Stimulated activated CD4-positive, alpha-beta T cell treated with anti-CD3 and anti-CD28 coated beads, TNF-alpha, amount 100 ng/mL, for 4 hours (primary cell): ENCODE data around the gene RETREG3.
"Not testable (repeated sequence)": the region's sequence is repeated elsewhere in the genome, so short reads cannot be mapped to it uniquely, and the experiment has no call there.

Experiments
- DNase-seq, 3 experiments: peaks; one replicate each; pipeline ENCODE4 v3.0.0-alpha.2; 2020; ENCODE audit warnings: low read depth in 3 of 3

Gene RETREG3

DNA sequence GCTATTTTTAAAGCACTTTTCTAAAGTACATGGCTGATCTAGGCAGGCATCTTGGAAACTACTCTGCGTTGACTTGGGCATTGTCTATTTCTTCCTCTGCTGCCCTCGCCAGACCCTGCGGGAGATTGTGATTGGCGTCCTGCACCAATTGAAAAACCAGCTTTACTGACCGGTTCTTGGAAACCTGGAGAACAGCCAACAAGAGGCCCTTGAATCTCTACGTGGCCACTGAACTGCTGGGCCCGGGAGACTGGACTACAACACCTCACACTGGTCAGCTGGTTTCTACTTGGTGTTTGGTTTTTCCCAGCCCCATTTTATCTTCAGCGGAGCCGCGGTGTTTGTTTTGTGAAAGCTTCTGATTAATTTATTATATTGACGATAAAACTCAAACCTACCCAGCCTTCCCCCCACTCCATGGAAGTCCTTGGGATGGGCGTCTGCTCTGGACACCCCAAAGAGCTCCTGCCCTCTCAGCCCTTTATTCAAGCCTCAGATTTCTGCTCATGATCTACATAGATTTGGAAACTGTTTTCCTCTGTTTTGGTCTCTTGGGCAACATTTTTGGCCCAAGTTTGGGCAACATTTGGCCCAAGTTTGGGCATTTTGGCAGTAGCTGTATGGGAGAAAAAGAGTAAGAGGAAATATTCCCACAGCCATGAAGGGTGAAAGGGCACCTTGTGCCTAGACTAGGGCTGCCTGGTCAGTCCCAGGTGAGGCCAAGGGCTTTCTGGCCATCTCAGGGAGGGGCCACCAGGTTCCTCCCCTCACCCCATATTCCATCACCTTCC, 37.5 kb downstream of the RETREG3 start:
- DNase-seq: no peak

- no peak for DNase-seq
Observed at GRCh38 chr17:42568341-42569111, 40.6 kb downstream of the RETREG3 start.

GRCh38 chr17:42566883-42567573, 42.1 kb downstream of the RETREG3 start, which contains the start of gene MLX:
TSS of gene MLX (plus strand) at chr17:42567100. CDS start at chr17:42567125, 25 bp downstream.
- peak; percentile 81 to 91 (median 83) for DNase-seq

DNA sequence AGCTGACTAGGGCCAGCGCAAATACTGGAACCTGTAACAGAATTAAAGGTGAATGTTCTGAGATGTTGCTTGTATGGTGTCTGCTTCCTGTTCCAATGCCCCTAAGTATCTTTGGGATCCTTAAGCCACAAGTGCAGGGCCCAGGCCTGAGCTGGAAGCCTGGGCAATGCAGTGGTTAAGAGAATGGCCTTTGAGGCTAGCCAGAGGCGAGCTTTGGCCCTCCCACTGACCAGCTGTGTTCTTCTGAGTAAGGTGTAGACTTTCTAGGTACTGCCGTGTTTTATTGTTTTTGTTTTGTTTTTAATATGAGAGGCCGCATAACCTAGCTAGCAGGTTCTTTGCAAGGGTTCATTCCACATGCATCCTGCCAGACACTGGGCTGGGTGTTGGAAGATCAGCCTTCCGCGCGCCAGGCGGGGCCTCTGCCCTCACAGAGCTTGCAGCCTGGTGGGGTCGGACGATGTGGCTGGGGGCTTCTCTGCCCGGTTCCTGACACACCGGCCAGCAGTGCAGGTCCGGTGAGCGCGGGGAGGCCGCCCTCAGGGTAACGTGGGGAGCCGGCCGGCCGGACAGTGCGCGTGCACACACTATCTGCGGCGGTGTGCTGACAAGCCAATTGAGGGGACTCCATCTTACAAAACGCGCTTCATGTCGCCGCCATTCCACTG, 42.8 kb downstream of the RETREG3 start:
- no peak for DNase-seq

DNA sequence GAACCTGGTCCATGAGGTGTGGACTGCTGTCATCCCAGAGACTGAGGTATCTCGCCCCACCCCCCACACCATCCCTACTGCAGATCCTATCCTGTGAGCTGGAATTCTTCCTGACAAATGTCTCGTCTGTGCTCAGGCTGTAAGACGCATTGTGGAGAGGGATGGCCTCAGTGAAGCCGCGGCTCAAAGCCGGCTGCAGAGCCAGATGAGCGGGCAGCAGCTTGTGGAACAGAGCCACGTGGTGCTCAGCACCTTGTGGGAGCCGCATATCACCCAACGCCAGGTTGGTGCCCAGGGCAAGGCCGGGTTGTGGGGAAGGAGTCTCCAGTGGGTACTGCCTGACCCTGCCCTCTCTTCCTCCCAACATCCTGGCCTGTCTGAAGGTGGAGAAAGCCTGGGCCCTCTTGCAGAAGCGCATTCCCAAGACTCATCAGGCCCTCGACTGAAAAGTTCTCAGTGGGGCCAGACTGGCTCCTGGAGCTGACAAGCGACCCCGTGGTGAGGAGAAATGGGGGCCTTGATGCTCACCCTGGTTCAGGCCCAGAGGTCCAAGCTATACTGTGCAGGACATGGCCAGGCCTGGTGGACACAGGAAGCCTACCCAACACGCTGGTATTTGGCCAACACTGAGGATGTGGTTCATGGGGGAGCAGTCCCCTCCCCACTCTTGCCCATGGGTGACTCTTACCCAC, 43.5 kb downstream of the RETREG3 start:
- no peak for DNase-seq

- no peak for DNase-seq
Observed at GRCh38 chr17:42564815-42565522, 44.2 kb downstream of the RETREG3 start.

DNA sequence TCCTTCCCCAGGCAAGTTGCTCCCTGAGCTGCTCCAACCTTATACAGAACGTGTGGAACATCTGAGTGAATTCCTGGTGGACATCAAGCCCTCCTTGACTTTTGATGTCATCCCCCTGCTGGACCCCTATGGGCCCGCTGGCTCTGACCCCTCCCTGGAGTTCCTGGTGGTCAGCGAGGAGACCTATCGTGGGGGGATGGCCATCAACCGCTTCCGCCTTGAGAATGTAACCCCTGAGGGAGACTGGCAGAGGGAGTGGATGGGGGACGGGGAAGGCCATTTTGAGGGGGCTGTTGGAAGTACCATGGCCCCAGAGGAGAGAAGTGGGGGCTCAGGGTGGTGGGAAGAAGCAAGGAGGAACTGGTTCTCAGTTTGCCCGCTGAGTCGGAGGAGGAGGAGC, 45.2 kb downstream of the RETREG3 start:
- DNase-seq: no peak

DNA sequence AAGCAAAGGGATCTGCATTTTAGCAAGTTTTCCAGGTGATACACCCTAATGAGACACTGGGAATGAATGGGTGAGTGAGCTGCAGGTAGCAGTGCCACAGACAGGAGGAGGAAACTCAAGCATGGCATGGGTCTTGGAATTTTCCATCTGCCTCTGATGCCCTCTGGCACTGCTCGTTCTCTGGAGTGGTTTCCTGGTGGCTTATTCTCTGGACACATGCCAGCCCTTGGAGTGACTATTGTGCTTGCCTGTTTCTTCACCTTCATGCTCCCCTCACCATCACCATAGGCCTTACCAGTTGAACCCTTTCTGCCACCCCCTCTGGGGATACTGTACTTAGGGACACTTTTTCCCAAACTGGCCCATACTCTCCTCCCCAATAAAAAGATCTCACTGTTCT, 45.6 kb downstream of the RETREG3 start:
- no peak for DNase-seq

- no peak for DNase-seq
Observed at GRCh38 chr17:42563143-42563509, 46.0 kb downstream of the RETREG3 start.

DNA sequence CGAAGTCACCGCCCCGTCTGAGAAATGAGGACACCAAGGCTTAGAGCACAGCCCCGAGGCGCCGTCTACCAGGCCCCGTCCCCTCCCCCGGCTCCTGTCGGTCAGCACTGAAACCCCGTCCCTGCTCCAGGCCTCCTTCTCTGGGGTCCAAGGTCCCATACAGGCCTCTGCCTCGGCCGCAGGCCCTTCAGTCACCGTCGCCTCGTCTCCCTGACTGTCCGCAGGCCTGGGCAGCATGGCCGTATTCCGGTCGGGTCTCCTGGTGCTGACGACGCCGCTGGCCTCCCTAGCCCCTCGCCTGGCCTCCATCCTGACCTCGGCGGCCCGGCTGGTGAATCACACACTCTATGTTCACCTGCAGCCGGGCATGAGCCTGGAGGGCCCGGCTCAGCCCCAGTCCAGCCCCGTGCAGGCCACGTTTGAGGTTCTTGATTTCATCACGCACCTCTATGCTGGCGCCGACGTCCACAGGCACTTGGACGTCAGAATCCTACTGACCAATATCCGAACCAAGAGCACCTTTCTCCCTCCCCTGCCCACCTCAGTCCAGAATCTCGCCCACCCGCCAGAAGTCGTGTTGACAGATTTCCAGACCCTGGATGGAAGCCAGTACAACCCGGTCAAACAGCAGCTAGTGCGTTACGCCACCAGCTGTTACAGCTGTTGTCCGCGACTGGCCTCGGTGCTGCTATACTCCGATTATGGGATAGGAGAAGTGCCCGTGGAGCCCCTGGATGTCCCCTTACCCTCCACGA, 46.6 kb downstream of the RETREG3 start:
- no peak for DNase-seq

GRCh38 chr17:42561897-42562387, 47.2 kb downstream of the RETREG3 start, which contains the start of gene COASY:
TSS of gene COASY (plus strand) at chr17:42562148. CDS start at chr17:42562623, 475 bp downstream.
- DNase-seq: peak; percentile 83 to 86 (median 85)

DNA sequence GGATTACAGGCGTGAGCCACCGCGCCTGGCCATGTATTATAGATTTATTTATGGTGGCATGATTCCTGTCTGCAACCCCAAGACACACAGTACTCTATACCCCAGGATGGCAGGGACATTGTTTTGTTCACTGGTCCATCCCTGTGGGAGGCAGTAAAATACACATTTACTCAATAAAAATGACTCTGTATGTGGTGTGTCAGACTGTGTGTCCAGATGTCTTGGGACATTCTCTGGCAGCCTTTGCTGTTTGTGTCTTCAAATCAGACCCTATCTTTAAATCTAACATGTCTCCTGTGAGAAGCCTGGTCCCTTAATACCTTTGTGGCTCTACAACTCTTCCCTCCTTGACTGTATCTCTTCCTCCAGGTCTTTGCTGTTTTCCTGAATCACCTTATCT, 48.9 kb downstream of the RETREG3 start:
- DNase-seq: no peak

- no peak for DNase-seq
Observed at GRCh38 chr17:42559075-42559474, 50.1 kb downstream of the RETREG3 start.

- not testable (repeated sequence) for DNase-seq
Observed at GRCh38 chr17:42555961-42556617, 53.1 kb downstream of the RETREG3 start.

- no peak for DNase-seq
Observed at GRCh38 chr17:42555122-42555622, 54.0 kb downstream of the RETREG3 start.

DNA sequence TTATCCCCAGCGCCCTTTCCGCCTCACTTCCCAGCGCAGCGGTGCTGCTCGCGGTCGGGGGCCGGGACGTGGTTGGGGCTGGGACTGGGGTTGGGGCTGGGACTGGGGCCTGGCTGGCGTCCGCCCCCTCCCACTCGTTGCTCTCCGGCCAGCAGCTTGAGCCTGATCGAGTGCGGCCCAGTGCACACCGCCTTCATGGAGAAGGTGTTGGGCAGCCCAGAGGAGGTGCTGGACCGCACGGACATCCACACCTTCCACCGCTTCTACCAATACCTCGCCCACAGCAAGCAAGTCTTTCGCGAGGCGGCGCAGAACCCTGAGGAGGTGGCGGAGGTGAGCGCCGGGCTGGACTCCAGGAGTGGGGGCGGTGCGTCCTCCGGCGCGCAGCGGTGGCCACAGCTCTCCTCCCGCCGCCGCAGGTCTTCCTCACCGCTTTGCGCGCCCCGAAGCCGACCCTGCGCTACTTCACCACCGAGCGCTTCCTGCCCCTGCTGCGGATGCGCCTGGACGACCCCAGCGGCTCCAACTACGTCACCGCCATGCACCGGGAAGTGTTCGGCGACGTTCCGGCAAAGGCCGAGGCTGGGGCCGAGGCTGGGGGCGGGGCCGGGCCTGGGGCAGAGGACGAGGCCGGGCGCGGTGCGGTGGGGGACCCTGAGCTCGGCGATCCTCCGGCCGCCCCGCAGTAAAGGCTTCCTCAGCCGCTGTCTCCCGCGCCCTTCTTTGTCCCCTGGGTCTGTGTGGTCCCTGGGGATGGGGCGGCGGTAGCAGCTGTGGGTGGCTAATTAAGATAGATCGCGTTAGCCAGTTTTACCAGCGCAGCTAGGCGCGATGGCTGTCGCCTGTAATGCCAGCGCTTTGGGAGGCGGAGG, 54.7 kb downstream of the RETREG3 start:
- DNase-seq: peak in 1 of 3 experiments; percentile 46

DNA sequence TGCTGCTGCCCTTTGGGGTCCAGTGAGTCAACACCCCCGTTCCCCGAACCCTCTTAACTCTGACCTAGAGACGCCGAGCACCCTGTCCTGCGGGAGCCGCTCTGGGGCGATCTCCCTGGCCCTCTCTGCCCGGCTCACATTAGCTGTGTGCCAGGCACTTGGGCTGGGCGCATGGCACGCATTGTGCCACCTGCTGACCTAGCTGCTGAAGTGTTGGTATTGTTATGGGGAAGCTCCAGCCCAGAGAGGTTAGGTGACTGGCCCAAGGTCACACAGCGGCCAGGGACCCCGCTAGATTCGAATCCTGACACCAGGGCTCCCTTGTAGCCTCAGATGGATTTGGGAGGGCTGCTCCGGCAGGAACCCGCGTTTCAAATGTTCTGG, 55.3 kb downstream of the RETREG3 start:
- no peak for DNase-seq
